Spinal cord (tissue), 10 donors: ENCODE results near the gene LBH. TPM values are rescaled to one million over a fixed set of nuclear protein-coding genes. Genes with fewer than 3 reads are reported as not detected.

Source experiments
- DNase-seq, 6 donors: peaks; one replicate each; pipeline versions ENCODE4 v3.0.0 to v3.0.0-alpha.2; 2013 to 2015; ENCODE audit warnings: low spot score in 6 of 6, low read depth in 4 of 6
- H3K27ac ChIP-seq: one replicate; pipeline ENCODE4 v1.5.1; 2013; ENCODE audit warnings: low read depth, low read length, control low read depth
- H3K27me3 ChIP-seq: one replicate; pipeline ENCODE4 v1.6.1; 2013; ENCODE audit warnings: low read length; ENCODE audit not compliant: control insufficient read depth, insufficient read depth
- H3K36me3 ChIP-seq: one replicate; pipeline ENCODE4 v1.6.1; 2013; ENCODE audit warnings: low read length; ENCODE audit not compliant: control insufficient read depth, insufficient read depth
- H3K4me1 ChIP-seq: one replicate; pipeline ENCODE4 v1.6.1; 2013; ENCODE audit warnings: low read length; ENCODE audit not compliant: control insufficient read depth, insufficient read depth
- H3K4me3 ChIP-seq: one replicate; pipeline ENCODE4 v1.5.1; 2013; ENCODE audit warnings: low read depth, low read length, control low read depth
- H3K9me3 ChIP-seq: one replicate; pipeline ENCODE4 v1.6.1; 2013; ENCODE audit warnings: low read length; ENCODE audit not compliant: control insufficient read depth, insufficient read depth
- WGBS: methylation state at CpG from one replicate; pipeline ENCODE4 v1.1.5; 2013; ENCODE audit warnings: missing lambda C conversion rate; ENCODE audit not compliant: insufficient coverage; 5-methylcytosine and 5-hydroxymethylcytosine counted together
- polyA plus RNA-seq, 2 donors: library from polyadenylated mRNA; unstranded; fragments of 120-200 nt; gene quantifications; one replicate each; pipeline ENCODE4 v1.2.1, GENCODE V29; 2013; ENCODE audit not compliant: insufficient read length in 2 of 2
- total RNA-seq, 2 donors: library from RNA; depleted of rRNA in 1 of 2; stranded (reverse); fragments of 120-200 nt in 1 of 2; fragments of >200 nt in 1 of 2; gene quantifications; one replicate each; pipeline versions ENCODE4 v1.2.3 to v1.2.4, GENCODE V29; 2013 to 2014
- donor health status: healthy.

The LBH gene
- total and polyA plus RNA-seq, 4 donors: 34.3 to 54.4 (median 43.8) TPM

GRCh38 chr2:30232801-30233130 lies 1.4 kb downstream of the LBH start:
- DNase-seq: no peak
- H3K9me3 ChIP-seq: no peaks in the 10 kb centered on the region
- peak overlapping the region; percentile 54 for H3K27ac ChIP-seq
- H3K4me3 ChIP-seq: peak overlapping the region; percentile 54
- peaks cover 34% of the 10 kb centered on the region for H3K4me1 ChIP-seq
- peaks cover 10% of the 10 kb centered on the region for H3K36me3 ChIP-seq
- peaks cover 5% of the 10 kb centered on the region for H3K27me3 ChIP-seq
- WGBS: 3% methylated on average over 7 of the region's 8 CpGs

GRCh38 chr2:30233271-30234009 lies 2.1 kb downstream of the LBH start:
- H3K4me3 ChIP-seq: peak overlapping the region; percentile 54
- H3K27me3 ChIP-seq: peaks cover 5% of the 10 kb centered on the region
- WGBS: 37% methylated on average over 3 of the region's 4 CpGs
- H3K36me3 ChIP-seq: peaks cover 10% of the 10 kb centered on the region
- H3K4me1 ChIP-seq: peaks cover 38% of the 10 kb centered on the region
- DNase-seq: peak in 2 of 6 donors; percentile 24 to 60
- no peaks in the 10 kb centered on the region for H3K9me3 ChIP-seq
- H3K27ac ChIP-seq: no peak overlapping the region

- peak in 2 of 6 donors; percentile 39 to 51 for DNase-seq
- no peak overlapping the region for H3K27ac ChIP-seq
Observed at GRCh38 chr2:30234180-30234971, 3.0 kb downstream of the LBH start.

GRCh38 chr2:30235008-30235655 lies 3.8 kb downstream of the LBH start:
- DNase-seq: no peak
- H3K4me3 ChIP-seq: no peak overlapping the region
- no peaks in the 10 kb centered on the region for H3K9me3 ChIP-seq
- peaks cover 5% of the 10 kb centered on the region for H3K27me3 ChIP-seq
- H3K36me3 ChIP-seq: peaks cover 10% of the 10 kb centered on the region
- no peak overlapping the region for H3K27ac ChIP-seq
- H3K4me1 ChIP-seq: peaks cover 48% of the 10 kb centered on the region
- 86% methylated on average over 5 of the region's 6 CpGs for WGBS

More at GRCh38 chr2:30234180-30234971, 3.0 kb downstream of the LBH start:
- no peaks in the 10 kb centered on the region for H3K9me3 ChIP-seq
- peaks cover 5% of the 10 kb centered on the region for H3K27me3 ChIP-seq
- peaks cover 43% of the 10 kb centered on the region for H3K4me1 ChIP-seq
- no peak overlapping the region for H3K4me3 ChIP-seq
- WGBS: 66% methylated on average over 10 of the region's 12 CpGs
- H3K36me3 ChIP-seq: peaks cover 10% of the 10 kb centered on the region

GRCh38 chr2:30235859-30236535 lies 4.7 kb downstream of the LBH start:
- H3K4me3 ChIP-seq: no peak overlapping the region
- 85% methylated on average over 2 of the region's 4 CpGs for WGBS
- peaks cover 5% of the 10 kb centered on the region for H3K27me3 ChIP-seq
- H3K9me3 ChIP-seq: no peaks in the 10 kb centered on the region
- H3K4me1 ChIP-seq: peaks cover 46% of the 10 kb centered on the region
- no peak overlapping the region for H3K27ac ChIP-seq
- DNase-seq: no peak
- peaks cover 10% of the 10 kb centered on the region for H3K36me3 ChIP-seq

GRCh38 chr2:30236591-30237238 lies 5.4 kb downstream of the LBH start:
- Histone ChIP-seq H3K4me3 (no peak overlapping the region), H3K36me3 (peaks cover 10% of the 10 kb centered on the region), H3K4me1 (peaks cover 46% of the 10 kb centered on the region), H3K9me3 (no peaks in the 10 kb centered on the region), H3K27ac (no peak overlapping the region), H3K27me3 (peaks cover 5% of the 10 kb centered on the region)
- 67% methylated on average over 8 of the region's 8 CpGs for WGBS
- peak in 1 of 6 donors; percentile 27 for DNase-seq

GRCh38 chr2:30237239-30237965 lies 6.1 kb downstream of the LBH start:
- H3K4me1 ChIP-seq: peaks cover 39% of the 10 kb centered on the region

GRCh38 chr2:30237966-30238800 lies 6.8 kb downstream of the LBH start:
- Histone ChIP-seq H3K4me3 (no peak overlapping the region), H3K9me3 (no peaks in the 10 kb centered on the region), H3K4me1 (peaks cover 33% of the 10 kb centered on the region), H3K27me3 (peaks cover 2% of the 10 kb centered on the region), H3K27ac (no peak overlapping the region), H3K36me3 (peaks cover 10% of the 10 kb centered on the region)
- WGBS: 91% methylated on average over 10 of the region's 13 CpGs
- DNase-seq: no peak

More at GRCh38 chr2:30237239-30237965, 6.1 kb downstream of the LBH start:
- H3K9me3 ChIP-seq: no peaks in the 10 kb centered on the region
- H3K4me3 ChIP-seq: no peak overlapping the region
- H3K27ac ChIP-seq: no peak overlapping the region
- peaks cover 5% of the 10 kb centered on the region for H3K27me3 ChIP-seq
- H3K36me3 ChIP-seq: peaks cover 10% of the 10 kb centered on the region
- no peak for DNase-seq
- 80% methylated on average over 7 of the region's 8 CpGs for WGBS
